ENCODE measurements around the gene CGRRF1.

DNA sequence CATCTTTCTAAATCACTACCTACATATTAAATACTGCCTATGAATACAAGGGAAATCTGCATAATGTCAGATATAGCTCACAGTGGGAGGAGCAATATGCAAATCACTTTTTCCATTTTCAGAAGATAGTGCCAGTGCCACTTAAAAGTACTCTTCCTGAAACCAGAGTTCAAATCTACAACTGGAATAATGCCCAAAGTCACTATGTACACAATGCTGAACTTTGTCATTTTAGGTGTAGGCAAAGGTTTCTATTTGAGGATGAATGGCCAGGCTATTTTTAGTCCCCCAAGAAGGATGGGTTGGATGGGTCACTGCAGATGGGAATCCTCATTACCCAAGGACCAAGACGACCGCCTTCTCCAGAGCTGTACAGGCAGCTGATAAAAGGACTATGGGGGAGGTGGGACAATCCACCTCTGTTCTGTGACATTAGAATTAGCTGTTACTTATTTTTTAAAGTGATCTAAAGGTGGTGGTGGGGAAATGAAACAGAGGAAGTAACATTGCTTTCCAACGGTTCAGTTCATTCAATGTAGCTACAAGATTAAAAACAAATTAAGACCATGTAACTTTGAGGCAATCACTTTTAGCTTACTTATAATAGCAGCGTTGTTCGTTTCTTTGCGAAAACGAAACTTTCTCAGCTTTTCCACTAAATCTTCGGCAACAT, 26.5 kb upstream of the CGRRF1 start:
- TF ChIP-seq CTCF (conservative IDR thresholded peaks at IDR 0.05; ENCODE audit: low read depth, low read length), result no peak
- no peak for TF ChIP-seq EZH2 (IDR thresholded peaks at IDR 0.05; ENCODE audit: borderline replicate concordance, low read depth, low read length, poor library complexity, severe bottlenecking)

Data from A673 (cell line).